HG03432 (cell line): ENCODE data around the gene POLRMT.
A peak's percentile ranks its signal among the peaks of the same experiment; 100 is the strongest.

Experiments
- ATAC-seq: cut with Tn5 transposase; IDR thresholded peaks from one replicate; pipeline ENCODE4 v1.9.1; 2021; ENCODE audit warnings: mild to moderate bottlenecking, moderate library complexity; ENCODE audit not compliant: unreplicated experiment

Gene POLRMT

GRCh38 chr19:663682-664117, 30.4 kb upstream of the POLRMT start:
- no peak for ATAC-seq

- peak; percentile 60 for ATAC-seq
Measured at GRCh38 chr19:662962-663681, 29.8 kb upstream of the POLRMT start, which contains the start of gene RNF126. TSS of gene RNF126 (minus strand) at chr19:663214. CDS start at chr19:663121, 93 bp downstream.

DNA sequence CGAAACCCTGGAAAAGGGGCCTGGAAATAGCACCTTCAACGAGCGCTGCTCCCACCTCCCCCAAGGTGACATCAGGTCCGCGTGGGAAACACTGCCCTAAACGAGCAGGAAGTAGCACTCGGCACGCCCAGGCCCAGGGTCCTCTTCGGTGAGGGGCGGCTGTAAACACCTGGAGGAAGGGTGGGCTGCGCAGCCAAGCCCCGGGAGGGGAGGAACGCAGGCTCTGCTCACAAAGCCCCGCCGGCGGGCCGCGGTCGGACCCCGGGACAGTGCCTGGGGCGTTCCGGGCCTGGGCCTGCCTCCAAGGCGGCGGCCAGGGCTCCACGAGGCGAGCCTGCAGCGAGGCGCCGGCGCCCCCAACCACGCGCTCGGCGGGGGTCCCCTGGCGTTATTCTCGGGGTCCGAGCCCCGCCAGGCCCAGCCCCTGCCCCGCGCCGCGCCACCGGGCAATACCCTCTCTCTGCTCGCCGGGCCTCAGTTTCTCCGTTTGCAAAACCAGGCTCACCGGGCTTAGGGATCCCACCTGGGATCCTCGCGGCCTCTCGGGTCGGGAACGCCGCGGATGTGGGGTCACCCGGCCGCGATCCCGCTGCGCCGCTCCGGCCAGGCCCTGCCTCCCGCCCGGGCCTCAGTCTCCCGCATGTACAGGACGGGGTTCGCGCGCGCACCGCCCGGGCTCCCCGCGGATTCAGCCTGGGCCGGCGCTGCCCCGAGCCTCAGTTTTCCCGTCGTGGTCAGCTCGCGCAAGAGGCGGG, 29.0 kb upstream of the POLRMT start:
- peak; percentile 13 for ATAC-seq

DNA sequence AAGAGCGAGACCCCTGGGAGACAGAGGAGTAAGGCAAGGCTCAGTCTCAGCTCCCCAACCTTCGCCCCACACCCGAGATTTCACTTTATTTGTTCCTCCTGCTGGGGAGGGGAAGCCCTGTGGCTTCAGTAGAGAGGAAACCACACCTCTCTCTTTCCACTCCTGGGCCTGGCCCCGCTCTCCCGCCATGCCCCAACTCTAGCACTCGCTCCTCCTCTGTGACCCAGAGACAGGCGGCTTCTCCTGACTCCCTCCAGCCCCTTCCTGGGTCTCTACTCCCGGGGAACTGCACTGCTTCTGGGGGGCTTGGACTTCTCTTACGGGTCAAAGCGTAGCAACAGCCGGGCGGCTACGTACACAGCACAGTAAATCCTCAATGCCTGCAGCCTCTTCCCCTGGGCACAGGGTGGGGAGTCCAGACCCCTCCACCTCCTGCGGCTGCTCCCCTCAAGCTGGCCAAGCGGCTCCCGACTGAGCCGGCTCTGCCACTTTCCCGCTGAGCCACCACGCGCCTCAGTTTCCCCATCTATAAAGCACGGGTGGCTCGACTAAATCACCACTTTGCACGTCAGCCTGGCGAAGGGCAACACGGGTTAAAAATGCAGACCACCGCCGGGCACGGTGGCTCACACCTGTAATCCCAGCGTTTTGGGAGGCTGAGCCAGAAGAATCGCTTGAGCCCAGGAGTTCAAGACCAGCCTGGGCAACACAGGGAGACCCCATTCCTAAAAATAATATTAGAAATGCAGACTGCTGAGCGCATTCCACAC, 28.3 kb upstream of the POLRMT start:
- no peak for ATAC-seq

GRCh38 chr19:660793-661426, 27.6 kb upstream of the POLRMT start:
- no peak for ATAC-seq

DNA sequence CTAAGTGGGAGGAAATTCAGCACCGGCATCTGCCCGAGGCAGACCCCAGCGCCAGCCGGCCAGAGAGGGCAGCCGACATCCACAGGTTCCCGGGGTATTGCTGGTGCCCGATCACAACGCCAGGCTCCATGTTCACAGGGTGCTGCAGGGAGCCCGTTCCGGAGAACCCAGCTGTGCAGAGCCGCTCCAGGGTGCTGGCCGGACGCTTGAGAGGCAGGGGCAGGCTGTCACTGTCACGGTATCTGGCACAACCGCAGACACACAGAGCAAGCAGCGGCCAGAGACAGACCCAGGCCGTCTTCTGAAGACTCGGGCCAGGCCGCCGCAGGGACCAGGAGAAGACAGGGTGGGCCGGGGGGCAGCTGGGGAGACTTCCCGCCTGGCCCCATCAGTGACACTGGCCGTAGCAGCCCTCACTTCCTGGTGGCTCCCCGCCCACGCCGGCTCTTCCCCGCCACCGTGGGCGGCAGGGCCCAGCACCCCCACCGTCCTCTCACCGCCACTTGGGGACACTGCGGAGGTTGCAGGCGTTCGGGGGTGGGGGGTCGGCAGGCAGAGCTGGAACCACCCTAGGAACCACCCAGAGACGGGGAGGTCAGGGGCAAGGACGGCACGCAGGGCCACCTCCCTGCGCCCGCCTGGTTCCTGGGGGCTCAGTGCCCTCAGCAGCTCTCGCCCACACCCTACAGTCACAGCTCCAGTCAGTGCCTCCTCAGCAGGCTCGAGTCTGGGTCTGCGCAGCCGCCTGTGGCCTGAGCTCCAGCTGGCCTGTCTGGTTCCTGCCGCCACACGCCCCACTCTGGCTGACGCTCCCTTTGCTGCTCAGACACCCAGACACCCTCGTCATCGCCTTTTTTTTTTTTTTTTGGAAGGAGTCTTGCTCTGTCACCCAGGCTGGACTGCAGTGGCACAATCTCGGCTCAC, 25.8 kb upstream of the POLRMT start:
- no peak for ATAC-seq

DNA sequence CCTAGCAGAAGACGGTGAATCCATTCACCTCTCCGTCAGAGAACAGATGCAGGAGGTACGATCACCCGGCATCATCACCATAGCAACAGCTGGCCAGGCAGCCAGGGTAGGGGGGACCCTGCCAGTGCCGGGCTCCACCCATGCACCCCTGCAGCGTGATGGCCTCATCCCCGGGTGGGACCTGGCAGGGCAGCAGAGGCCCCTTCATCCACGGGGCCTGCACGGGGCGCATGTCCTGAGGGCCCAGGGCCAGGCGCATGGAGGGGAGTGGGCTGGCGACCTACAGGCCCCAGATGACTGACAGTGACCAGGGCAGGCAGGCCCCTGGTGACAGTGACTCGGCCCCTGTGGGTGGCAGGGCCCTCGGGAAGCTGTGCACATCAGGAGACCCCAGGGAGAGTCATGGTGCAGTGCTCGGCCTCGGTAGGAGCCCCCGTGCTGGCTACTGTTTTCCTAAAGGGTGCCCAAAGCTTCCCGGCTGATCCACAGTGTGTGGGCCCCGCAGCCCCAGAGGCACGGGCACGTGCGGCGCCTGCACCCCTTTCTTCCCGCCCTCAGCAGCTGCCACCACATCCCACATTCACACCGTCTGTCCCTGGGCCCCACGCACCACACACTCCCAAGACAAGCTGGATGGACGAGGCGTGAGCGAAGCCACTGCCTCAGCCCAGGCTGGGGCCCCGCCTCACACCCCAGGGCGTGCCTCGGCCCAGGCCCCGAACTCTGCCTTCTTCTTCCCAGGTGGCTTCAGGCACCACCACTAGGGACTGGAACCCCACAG, 24.9 kb upstream of the POLRMT start:
- no peak for ATAC-seq

DNA sequence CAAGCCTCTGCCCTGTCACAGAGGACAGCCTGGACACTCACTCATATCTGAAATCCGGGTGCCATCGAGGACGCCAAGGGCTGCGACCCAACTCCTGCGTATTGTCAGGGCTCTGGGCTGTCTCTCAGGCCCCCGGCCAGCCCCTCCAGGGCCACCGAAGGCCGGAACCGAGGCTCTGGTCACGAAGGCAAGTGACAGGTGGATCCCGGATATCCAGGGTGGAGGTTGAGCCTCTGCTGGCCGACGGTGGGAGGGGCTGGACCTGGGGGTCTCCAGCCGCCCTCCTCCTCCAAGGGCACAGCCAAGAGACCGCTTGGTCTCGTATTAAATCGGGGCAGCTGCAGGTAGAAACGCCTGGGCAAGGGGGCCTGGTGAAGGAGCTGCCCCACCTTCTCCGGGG, 24.3 kb upstream of the POLRMT start:
- no peak for ATAC-seq

GRCh38 chr19:656751-657559, 23.6 kb upstream of the POLRMT start:
- no peak for ATAC-seq

GRCh38 chr19:655691-656090, 22.4 kb upstream of the POLRMT start:
- no peak for ATAC-seq

DNA sequence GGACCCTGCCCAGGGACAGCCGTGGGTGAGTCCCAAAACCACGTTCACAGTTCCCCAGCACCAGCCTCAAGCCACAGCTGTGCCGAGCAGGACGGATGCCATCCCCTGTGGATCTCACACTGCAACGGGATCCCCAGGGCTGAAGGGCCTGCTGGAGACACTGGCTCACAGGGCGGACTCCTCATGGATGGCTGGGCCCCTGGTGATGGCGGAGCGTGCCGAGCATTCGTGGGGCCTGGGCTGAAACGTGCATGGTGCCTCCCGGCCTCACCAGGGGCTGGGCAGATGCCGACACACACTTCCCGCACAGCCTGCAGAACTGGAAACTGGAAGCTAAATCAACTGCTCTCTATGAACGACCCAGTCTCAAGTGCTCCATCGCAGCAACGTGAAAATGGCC, 20.1 kb upstream of the POLRMT start:
- no peak for ATAC-seq

GRCh38 chr19:652467-653389, 19.4 kb upstream of the POLRMT start:
- ATAC-seq = no peak

DNA sequence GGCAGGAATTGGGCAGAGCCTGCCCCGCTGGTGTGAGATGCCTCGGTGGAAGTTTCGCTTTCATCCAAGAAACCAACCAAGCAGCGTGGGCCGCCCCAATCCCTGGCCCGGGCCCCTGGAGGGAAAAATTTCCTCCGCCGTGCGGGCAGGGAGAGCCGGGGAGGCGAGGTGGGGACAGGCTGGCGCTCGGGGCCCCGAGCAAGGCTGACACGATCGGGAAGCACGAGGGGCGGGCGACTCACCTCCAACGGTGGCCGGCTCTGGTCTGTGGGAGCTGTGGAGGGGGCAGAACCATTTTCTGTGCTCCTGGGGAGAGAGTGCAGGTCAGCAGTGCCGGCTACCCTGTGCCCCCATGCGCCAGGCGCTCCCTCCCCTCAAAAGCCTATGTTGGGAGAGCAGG, 18.7 kb upstream of the POLRMT start:
- no peak for ATAC-seq

GRCh38 chr19:651114-651818, 17.9 kb upstream of the POLRMT start:
- ATAC-seq = no peak

GRCh38 chr19:650121-650520, 16.8 kb upstream of the POLRMT start:
- no peak for ATAC-seq

- ATAC-seq = no peak
Measured at GRCh38 chr19:648904-649801, 15.8 kb upstream of the POLRMT start.
